ENCODE data around the gene FKBP1A. TPM values are rescaled to one million over a fixed set of nuclear protein-coding genes. Genes with fewer than 3 reads are reported as not detected.
A peak's percentile ranks its signal among the peaks of the same experiment; 100 is the strongest.

Gene FKBP1A
- total RNA-seq, 1 donor from 2014 or later, result 187 TPM

GRCh38 chr20:1417790-1418189 is 24.9 kb upstream of the FKBP1A start:
- Mint-ChIP-seq H3K4me1 (ENCODE audit: unreplicated experiment) (peaks cover 27% of the 10 kb centered on the region), H3K9me3 (ENCODE audit: unreplicated experiment) (peaks cover 14% of the 10 kb centered on the region), H3K27me3 (ENCODE audit: unreplicated experiment) (no peaks in the 10 kb centered on the region), H3K4me3 (ENCODE audit: unreplicated experiment) (no peak overlapping the region), H3K36me3 (ENCODE audit: unreplicated experiment) (no peaks in the 10 kb centered on the region), H3K27ac (ENCODE audit: unreplicated experiment) (no peak overlapping the region)
- peak; percentile 54 for DNase-seq (ENCODE audit: extremely low spot score, unreplicated experiment)
- TF ChIP-seq CTCF (IDR thresholded peaks at IDR 0.05), result no peak

- DNase-seq (ENCODE audit: extremely low spot score, unreplicated experiment), result peak; percentile 56
- H3K36me3 Mint-ChIP-seq (ENCODE audit: unreplicated experiment), result no peaks in the 10 kb centered on the region
- H3K27ac Mint-ChIP-seq (ENCODE audit: unreplicated experiment), result peak overlapping the region; percentile 45
- H3K27me3 Mint-ChIP-seq (ENCODE audit: unreplicated experiment), result no peaks in the 10 kb centered on the region
- H3K4me3 Mint-ChIP-seq (ENCODE audit: unreplicated experiment), result no peak overlapping the region
- H3K9me3 Mint-ChIP-seq (ENCODE audit: unreplicated experiment), result peaks cover 14% of the 10 kb centered on the region
- H3K4me1 Mint-ChIP-seq (ENCODE audit: unreplicated experiment), result peaks cover 27% of the 10 kb centered on the region
- TF ChIP-seq CTCF (IDR thresholded peaks at IDR 0.05), result no peak
Observed at GRCh38 chr20:1417273-1417672, 24.4 kb upstream of the FKBP1A start.

- Mint-ChIP-seq H3K4me1 (ENCODE audit: unreplicated experiment) (peaks cover 27% of the 10 kb centered on the region), H3K9me3 (ENCODE audit: unreplicated experiment) (peaks cover 10% of the 10 kb centered on the region), H3K4me3 (ENCODE audit: unreplicated experiment) (no peak overlapping the region), H3K27ac (ENCODE audit: unreplicated experiment) (no peak overlapping the region), H3K36me3 (ENCODE audit: unreplicated experiment) (no peaks in the 10 kb centered on the region), H3K27me3 (ENCODE audit: unreplicated experiment) (peaks cover 3% of the 10 kb centered on the region)
- no peak for DNase-seq (ENCODE audit: extremely low spot score, unreplicated experiment)
- no peak for TF ChIP-seq CTCF (IDR thresholded peaks at IDR 0.05)
Observed at GRCh38 chr20:1415667-1416468, 23.0 kb upstream of the FKBP1A start.

- H3K27me3 Mint-ChIP-seq (ENCODE audit: unreplicated experiment), result peaks cover 5% of the 10 kb centered on the region
- H3K4me3 Mint-ChIP-seq (ENCODE audit: unreplicated experiment), result no peak overlapping the region
- TF ChIP-seq CTCF (IDR thresholded peaks at IDR 0.05), result no peak
- H3K27ac Mint-ChIP-seq (ENCODE audit: unreplicated experiment), result no peak overlapping the region
- H3K9me3 Mint-ChIP-seq (ENCODE audit: unreplicated experiment), result peaks cover under 1% of the 10 kb centered on the region
- peaks cover 27% of the 10 kb centered on the region for H3K4me1 Mint-ChIP-seq (ENCODE audit: unreplicated experiment)
- no peak for DNase-seq (ENCODE audit: extremely low spot score, unreplicated experiment)
- no peaks in the 10 kb centered on the region for H3K36me3 Mint-ChIP-seq (ENCODE audit: unreplicated experiment)
Observed at GRCh38 chr20:1414982-1415381, 22.1 kb upstream of the FKBP1A start.

- Mint-ChIP-seq H3K4me1 (ENCODE audit: unreplicated experiment) (no peaks in the 10 kb centered on the region), H3K27ac (ENCODE audit: unreplicated experiment) (no peak overlapping the region), H3K4me3 (ENCODE audit: unreplicated experiment) (no peak overlapping the region), H3K27me3 (ENCODE audit: unreplicated experiment) (peaks cover 2% of the 10 kb centered on the region), H3K9me3 (ENCODE audit: unreplicated experiment) (no peaks in the 10 kb centered on the region), H3K36me3 (ENCODE audit: unreplicated experiment) (no peaks in the 10 kb centered on the region)
- DNase-seq (ENCODE audit: extremely low spot score, unreplicated experiment), result no peak
- no peak for TF ChIP-seq CTCF (IDR thresholded peaks at IDR 0.05)
Observed at GRCh38 chr20:1405801-1406200, 12.9 kb upstream of the FKBP1A start.
